GM12865 (cell line): ENCODE results near the gene AMDHD1.

Experiments used
- DNase-seq: peaks from one replicate; pipeline ENCODE4 v3.0.0; 2010; ENCODE audit warnings: low read depth
- H3K4me3 ChIP-seq: 2 replicates; pipeline ENCODE4 v1.5.1; 2011; ENCODE audit warnings: mild to moderate bottlenecking, low read depth, low read length, control low read depth
- TF ChIP-seq, protein P1 (sequence below): IDR thresholded peaks from 2 replicates; pipeline ENCODE4 v1.5.1; 2011; ENCODE audit warnings: low read length, control low read depth, low read depth, inconsistent platforms; ENCODE audit not compliant: insufficient read depth; ENCODE audit errors: missing control alignments

Gene AMDHD1

DNA sequence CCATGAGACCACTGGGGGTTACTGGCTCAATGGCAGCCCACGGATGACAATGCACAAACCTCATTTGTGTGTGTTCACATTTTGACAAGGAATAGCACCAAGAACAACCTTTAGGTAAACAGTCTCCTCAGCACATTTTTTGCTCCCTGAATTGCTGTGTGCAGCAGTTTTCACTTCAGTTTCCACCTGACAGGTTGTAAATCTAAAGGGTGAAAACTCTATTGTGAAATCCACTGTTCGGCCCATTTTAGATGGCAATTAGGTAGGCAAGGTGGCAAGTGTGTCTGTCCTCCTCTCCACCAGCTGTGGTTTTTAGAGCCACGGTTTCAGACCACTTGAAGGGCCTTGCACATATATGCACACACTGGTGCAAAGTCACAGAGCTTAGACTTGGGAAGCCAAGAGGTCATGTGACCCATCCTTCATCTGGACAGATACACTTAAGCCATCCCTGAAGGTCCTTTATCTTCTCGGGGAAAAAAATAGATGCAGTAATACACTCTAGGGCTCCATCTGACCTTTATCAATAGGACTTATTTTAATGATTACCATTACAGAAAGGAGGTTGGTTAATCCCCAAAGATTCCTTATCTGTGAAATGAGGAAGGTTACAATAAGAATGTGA lies 29.8 kb downstream of the AMDHD1 start:
- TF ChIP-seq, protein P1, sequence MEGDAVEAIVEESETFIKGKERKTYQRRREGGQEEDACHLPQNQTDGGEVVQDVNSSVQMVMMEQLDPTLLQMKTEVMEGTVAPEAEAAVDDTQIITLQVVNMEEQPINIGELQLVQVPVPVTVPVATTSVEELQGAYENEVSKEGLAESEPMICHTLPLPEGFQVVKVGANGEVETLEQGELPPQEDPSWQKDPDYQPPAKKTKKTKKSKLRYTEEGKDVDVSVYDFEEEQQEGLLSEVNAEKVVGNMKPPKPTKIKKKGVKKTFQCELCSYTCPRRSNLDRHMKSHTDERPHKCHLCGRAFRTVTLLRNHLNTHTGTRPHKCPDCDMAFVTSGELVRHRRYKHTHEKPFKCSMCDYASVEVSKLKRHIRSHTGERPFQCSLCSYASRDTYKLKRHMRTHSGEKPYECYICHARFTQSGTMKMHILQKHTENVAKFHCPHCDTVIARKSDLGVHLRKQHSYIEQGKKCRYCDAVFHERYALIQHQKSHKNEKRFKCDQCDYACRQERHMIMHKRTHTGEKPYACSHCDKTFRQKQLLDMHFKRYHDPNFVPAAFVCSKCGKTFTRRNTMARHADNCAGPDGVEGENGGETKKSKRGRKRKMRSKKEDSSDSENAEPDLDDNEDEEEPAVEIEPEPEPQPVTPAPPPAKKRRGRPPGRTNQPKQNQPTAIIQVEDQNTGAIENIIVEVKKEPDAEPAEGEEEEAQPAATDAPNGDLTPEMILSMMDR, result no peak
- no peak for DNase-seq
- no peak overlapping the region for H3K4me3 ChIP-seq

DNA sequence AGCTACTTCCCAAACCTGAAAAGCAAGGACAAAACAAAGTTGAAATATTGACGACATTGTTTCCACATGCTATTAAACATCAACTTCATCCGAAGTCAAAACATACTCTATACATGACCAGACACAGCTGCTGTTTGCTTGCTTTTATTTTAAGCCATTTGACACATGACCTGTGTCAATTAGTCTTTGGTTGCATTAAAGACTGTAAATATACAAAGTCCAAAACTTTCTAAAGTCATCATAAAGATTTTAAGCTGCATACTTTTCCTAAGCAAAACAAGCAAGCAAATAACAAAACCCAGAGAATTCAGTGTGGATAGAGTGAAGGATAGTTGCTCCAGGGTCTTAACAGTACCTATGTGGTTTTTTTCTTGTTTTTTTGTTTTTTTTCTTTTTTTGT lies 31.2 kb downstream of the AMDHD1 start:
- TF ChIP-seq, protein P1, result no peak
- no peak for DNase-seq
- no peak overlapping the region for H3K4me3 ChIP-seq

DNA sequence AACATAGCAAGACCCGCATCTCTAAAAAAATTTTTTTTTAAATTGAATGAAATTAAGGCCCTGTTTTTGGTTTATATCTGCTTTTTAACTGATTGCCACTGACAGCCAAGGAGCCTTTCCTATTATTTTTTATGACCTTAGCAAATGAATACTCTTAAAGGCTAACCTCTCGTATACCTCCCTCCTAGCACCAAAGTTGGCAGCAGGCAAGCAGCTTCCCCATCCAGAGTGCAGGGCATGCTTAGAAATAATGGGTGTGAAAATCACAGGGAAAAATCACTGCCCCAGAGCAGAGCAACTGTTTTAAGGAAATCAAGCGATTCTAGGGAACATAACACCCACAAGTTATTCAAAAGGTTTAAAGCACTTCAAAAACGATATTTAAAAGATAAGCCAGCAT lies 32.4 kb downstream of the AMDHD1 start:
- no peak overlapping the region for H3K4me3 ChIP-seq
- TF ChIP-seq, protein P1, result no peak
- no peak for DNase-seq

DNA sequence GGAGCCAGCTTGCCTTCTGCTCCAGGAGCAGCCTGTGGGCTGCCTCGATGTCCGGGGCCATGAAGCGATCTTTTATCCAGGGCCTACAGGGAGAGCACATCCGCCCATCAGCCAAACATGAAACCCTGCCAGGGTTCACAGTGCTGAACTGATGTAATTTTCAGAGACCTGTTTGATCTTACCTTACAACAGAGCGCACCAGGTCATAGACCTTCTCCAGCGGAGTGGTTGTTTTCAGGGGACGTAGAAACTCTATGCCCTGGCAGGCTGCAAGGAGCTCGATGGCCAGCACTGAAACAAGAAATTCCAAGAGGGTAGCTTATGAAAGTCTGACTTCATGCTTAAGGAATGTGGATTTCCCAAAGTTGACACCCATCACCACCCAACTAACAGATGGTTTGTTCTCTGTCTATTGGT lies 33.3 kb downstream of the AMDHD1 start:
- TF ChIP-seq, protein P1, result no peak
- H3K4me3 ChIP-seq, result no peak overlapping the region
- DNase-seq, result no peak

DNA sequence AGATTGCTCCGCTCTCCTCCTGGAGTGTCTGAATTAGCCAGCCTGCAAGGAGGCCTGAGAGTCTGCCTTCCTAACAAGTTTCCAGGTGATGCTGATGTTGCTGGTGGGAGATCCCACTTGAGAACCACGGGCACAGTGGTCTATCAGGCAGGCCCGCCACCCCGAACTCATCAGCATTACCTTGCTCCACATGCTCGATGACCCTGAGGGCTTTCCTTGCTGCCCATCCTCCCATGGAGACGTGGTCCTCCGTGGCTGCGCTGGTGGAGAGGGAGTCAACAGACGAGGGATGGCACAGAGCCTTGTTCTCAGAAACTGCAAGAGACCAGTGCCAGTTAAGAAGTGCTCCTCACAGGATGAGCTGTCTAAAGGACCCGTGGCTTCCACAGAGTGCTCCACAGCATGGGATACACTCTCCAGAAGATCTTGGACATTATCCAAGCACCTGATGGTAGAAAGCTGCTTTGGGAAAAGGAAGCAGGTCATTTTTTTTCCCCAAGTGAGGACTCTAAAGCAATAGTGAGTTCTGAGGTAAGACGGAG lies 34.7 kb downstream of the AMDHD1 start:
- TF ChIP-seq, protein P1, result no peak
- no peak overlapping the region for H3K4me3 ChIP-seq
- DNase-seq, result no peak

DNA sequence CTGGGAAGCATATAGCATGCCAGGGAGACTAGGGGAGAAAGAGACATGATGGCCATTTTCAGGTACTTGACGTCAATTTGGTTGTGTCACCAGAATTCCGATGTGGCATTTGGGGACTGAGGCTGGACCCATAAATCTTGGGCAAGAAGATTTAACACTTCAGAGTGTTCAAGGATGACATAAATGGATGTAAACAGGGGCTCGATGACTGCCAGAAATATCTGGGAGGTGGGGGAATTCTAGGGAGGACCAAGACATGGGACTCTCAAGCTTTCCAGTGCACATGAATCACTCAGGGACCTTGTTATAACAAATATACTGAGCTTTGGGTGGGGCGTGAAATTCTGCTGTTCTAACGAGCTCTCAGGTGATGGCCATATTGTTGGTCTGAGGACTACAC lies 35.2 kb downstream of the AMDHD1 start:
- TF ChIP-seq, protein P1, result no peak
- no peak overlapping the region for H3K4me3 ChIP-seq
- DNase-seq, result no peak

DNA sequence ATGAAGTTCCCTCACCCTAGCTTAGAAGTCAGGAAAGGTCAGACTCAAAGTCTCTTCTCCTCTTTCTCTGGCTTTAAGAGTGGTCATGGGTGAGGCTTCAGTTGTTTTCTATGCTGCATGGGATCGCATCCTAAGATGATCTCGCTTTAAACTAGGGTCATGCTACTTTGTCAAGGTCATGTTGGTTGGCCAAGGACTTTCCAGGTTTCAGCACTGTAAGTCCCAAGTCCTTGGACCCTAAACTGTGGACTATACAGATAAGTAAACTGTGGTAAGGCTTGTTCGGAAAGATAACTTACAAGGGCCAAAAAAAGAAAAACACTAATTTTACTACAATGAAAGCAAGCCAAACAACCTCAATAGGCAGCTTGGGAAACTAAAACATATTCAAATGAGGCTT lies 35.6 kb downstream of the AMDHD1 start:
- TF ChIP-seq, protein P1, result no peak
- H3K4me3 ChIP-seq, result no peak overlapping the region

More for the DNA sequence above, 35.6 kb downstream of the AMDHD1 start:
- DNase-seq, result no peak
